ENCODE results near the gene RDH13.
"Not testable (repeated sequence)": the region's sequence is repeated elsewhere in the genome, so short reads cannot be mapped to it uniquely, and the experiment has no call there.

Gene RDH13, protein sequence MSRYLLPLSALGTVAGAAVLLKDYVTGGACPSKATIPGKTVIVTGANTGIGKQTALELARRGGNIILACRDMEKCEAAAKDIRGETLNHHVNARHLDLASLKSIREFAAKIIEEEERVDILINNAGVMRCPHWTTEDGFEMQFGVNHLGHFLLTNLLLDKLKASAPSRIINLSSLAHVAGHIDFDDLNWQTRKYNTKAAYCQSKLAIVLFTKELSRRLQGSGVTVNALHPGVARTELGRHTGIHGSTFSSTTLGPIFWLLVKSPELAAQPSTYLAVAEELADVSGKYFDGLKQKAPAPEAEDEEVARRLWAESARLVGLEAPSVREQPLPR

GRCh38 chr19:55062735-55063491 is at the start of gene RDH13:
Gene RDH13, minus strand, starts transcription at chr19:55063148. Its CDS starts 116 bp downstream, at chr19:55063032.
- H3K27ac Mint-ChIP-seq: peak within 1 kb of the TSS; percentile 67

GRCh38 chr19:55112246-55112776 is 49.4 kb upstream of the RDH13 start:
- H3K27me3 Mint-ChIP-seq: no peaks in the 10 kb centered on the region
- no peak overlapping the region for H3K4me3 Mint-ChIP-seq
- no peak overlapping the region for H3K27ac Mint-ChIP-seq
- H3K36me3 Mint-ChIP-seq (ENCODE audit: low read depth): peaks cover 24% of the 10 kb centered on the region
- no peaks in the 10 kb centered on the region for H3K9me3 Mint-ChIP-seq
- peaks cover 13% of the 10 kb centered on the region for H3K4me1 Mint-ChIP-seq (ENCODE audit: low read depth)

More at GRCh38 chr19:55062735-55063491, at the start of gene RDH13:
- peak within 1 kb of the TSS; percentile 88 for H3K4me3 Mint-ChIP-seq
- H3K36me3 Mint-ChIP-seq (ENCODE audit: low read depth): peaks cover 21% of the 10 kb centered on the region
- peaks cover 27% of the 10 kb centered on the region for H3K27me3 Mint-ChIP-seq
- H3K4me1 Mint-ChIP-seq (ENCODE audit: low read depth): peaks cover 10% of the 10 kb centered on the region
- H3K9me3 Mint-ChIP-seq: no peaks in the 10 kb centered on the region

GRCh38 chr19:55111238-55111831 is 48.4 kb upstream of the RDH13 start:
- no peaks in the 10 kb centered on the region for H3K27me3 Mint-ChIP-seq
- peaks cover 28% of the 10 kb centered on the region for H3K36me3 Mint-ChIP-seq (ENCODE audit: low read depth)
- no peak overlapping the region for H3K4me3 Mint-ChIP-seq
- H3K9me3 Mint-ChIP-seq: no peaks in the 10 kb centered on the region
- H3K4me1 Mint-ChIP-seq (ENCODE audit: low read depth): peaks cover 17% of the 10 kb centered on the region
- no peak overlapping the region for H3K27ac Mint-ChIP-seq

GRCh38 chr19:55109527-55110291 is 46.8 kb upstream of the RDH13 start:
- Mint-ChIP-seq H3K27ac (no peak overlapping the region), H3K27me3 (no peaks in the 10 kb centered on the region), H3K4me1 (ENCODE audit: low read depth) (peaks cover 4% of the 10 kb centered on the region), H3K36me3 (ENCODE audit: low read depth) (peaks cover 29% of the 10 kb centered on the region), H3K4me3 (no peak overlapping the region), H3K9me3 (no peaks in the 10 kb centered on the region)

DNA sequence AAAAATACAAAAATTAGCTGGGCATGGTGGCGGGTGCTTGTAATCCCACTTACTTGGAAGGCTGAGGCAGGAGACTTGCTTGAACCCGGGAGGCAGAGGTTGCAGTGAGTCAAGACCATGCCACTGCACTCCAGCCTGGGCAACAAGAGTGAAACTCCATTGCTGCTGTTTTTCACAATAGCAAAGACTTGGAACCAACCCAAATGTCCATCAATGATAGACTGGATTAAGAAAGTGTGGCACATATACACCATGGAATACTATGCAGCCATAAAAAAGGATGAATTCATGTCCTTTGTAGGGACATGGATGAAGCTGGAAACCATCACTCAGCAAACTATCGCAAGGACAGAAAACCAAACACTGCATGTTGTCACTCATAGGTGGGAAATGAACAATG is 44.3 kb upstream of the RDH13 start:
- H3K4me1 Mint-ChIP-seq (ENCODE audit: low read depth); H3K27ac Mint-ChIP-seq; H3K27me3 Mint-ChIP-seq; H3K9me3 Mint-ChIP-seq; H3K4me3 Mint-ChIP-seq: not testable (repeated sequence)
- peaks cover 41% of the 10 kb centered on the region for H3K36me3 Mint-ChIP-seq (ENCODE audit: low read depth)

DNA sequence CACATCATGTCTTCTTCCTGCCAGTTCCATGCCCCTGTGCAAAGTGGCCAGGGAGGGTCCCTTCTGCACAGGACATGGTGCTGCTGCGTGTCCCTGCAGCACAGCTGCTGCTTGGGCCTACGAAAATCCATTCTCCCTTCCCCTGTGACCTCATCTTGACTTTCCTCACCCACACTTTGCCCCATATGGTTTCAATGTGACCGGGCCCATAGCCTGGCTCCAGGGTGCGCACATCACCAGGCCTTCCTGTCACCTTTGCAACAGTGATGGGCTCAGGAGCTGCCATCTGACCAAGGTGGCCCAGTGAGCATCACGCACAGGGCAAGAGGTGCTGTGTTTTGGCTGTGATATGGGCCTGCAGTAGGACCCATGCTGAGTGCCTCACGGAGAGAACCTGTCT is 43.6 kb upstream of the RDH13 start:
- Mint-ChIP-seq H3K27me3 (no peaks in the 10 kb centered on the region), H3K9me3 (no peaks in the 10 kb centered on the region), H3K27ac (no peak overlapping the region), H3K4me1 (ENCODE audit: low read depth) (peaks cover 4% of the 10 kb centered on the region), H3K36me3 (ENCODE audit: low read depth) (peaks cover 45% of the 10 kb centered on the region), H3K4me3 (no peak overlapping the region)

DNA sequence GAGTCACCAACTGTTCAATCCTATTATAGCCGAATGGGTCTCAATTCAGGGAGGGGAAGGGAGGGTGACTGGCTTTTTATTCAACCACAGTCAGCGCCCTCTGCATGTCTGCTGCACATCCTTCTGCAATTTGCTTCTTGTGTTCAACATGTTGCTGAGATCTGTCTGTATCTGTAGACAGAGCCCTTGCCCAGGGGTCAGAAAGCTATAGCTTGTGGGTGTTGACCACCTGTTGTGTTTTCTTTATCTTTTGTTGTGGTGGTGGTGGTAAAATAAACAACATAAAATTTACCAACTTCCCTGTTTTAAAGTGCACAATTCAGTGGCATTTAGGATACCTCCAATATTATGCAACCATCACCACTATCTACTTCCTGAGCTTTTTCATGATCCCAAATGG is 42.3 kb upstream of the RDH13 start:
- H3K27me3 Mint-ChIP-seq: no peaks in the 10 kb centered on the region
- peaks cover 43% of the 10 kb centered on the region for H3K36me3 Mint-ChIP-seq (ENCODE audit: low read depth)
- H3K27ac Mint-ChIP-seq: no peak overlapping the region
- no peaks in the 10 kb centered on the region for H3K9me3 Mint-ChIP-seq
- H3K4me3 Mint-ChIP-seq: no peak overlapping the region
- H3K4me1 Mint-ChIP-seq (ENCODE audit: low read depth): peaks cover 4% of the 10 kb centered on the region

GRCh38 chr19:55103190-55103589 is 40.2 kb upstream of the RDH13 start:
- Mint-ChIP-seq H3K4me1 (ENCODE audit: low read depth) (peaks cover 4% of the 10 kb centered on the region), H3K4me3 (no peak overlapping the region), H3K9me3 (no peaks in the 10 kb centered on the region), H3K27me3 (no peaks in the 10 kb centered on the region), H3K36me3 (ENCODE audit: low read depth) (peaks cover 33% of the 10 kb centered on the region), H3K27ac (no peak overlapping the region)

DNA sequence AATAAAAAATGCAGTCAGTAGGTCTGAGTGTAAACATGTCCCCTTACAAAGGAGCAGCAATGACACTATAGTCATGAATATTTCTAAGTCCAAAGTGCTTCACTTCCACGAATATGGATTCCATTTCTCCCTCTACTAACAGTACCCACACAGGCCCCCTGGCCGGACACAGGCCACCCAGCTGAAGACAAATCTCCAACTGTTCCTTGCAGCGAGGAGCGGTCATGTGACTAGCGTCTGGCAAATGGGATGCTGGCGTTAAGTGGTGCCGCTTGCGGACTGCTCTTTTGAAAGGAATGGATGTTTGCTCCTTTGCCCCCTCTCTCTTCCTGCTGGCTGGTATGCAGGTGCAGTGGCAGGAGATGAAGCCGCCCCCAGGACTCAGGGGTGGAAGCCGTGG is 38.3 kb upstream of the RDH13 start:
- no peak overlapping the region for H3K27ac Mint-ChIP-seq
- no peak overlapping the region for H3K4me3 Mint-ChIP-seq
- H3K9me3 Mint-ChIP-seq: no peaks in the 10 kb centered on the region
- H3K27me3 Mint-ChIP-seq: no peaks in the 10 kb centered on the region
- no peaks in the 10 kb centered on the region for H3K4me1 Mint-ChIP-seq (ENCODE audit: low read depth)
- peaks cover 32% of the 10 kb centered on the region for H3K36me3 Mint-ChIP-seq (ENCODE audit: low read depth)

GRCh38 chr19:55099557-55100506 is 36.9 kb upstream of the RDH13 start:
- no peaks in the 10 kb centered on the region for H3K4me1 Mint-ChIP-seq (ENCODE audit: low read depth)
- no peak overlapping the region for H3K27ac Mint-ChIP-seq
- peaks cover 29% of the 10 kb centered on the region for H3K36me3 Mint-ChIP-seq (ENCODE audit: low read depth)
- no peak overlapping the region for H3K4me3 Mint-ChIP-seq
- H3K9me3 Mint-ChIP-seq: no peaks in the 10 kb centered on the region
- no peaks in the 10 kb centered on the region for H3K27me3 Mint-ChIP-seq

DNA sequence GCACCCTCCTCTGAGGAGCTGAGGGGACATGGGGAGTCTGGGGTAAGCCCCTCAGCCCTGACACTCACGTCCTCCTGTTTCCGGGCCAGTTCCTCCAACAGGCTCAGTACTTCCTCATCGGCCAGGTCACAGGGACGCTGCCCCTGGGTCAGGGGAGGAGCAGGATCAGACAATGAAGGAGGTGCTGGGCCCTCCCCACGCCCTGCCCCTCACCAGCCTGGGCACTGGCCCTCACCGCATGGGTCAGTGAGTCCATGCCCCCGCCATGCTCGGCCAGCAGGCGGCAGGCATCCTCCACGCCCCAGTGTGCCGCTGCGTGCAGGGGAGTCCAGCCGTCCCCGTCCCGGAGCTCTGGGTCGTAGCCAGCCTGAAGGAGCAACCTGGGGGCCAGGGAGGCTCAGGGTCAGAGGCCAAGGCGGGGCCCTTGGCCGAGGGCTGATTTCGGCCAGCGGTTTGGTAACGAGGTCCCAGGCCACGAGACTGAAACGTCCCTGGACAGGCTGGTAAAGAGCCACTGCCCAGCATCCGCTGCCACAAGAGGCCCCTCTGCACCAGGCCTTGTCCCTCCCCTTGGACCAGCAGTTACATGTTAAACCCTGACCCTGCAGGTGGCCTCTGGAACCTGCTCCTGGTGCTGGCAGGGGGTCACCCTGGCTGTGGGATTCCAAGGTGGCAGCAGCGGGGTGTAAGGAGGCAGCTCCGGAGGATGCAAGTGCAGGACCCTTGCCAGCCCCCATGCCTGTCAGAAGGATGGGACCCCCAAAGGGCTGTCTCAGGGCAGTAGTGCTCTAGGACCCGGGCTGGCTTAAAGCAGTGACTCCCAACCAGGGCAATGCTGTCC is 36.0 kb upstream of the RDH13 start:
- no peak overlapping the region for H3K27ac Mint-ChIP-seq
- no peak overlapping the region for H3K4me3 Mint-ChIP-seq
- peaks cover 33% of the 10 kb centered on the region for H3K36me3 Mint-ChIP-seq (ENCODE audit: low read depth)
- H3K9me3 Mint-ChIP-seq: no peaks in the 10 kb centered on the region
- no peaks in the 10 kb centered on the region for H3K27me3 Mint-ChIP-seq
- no peaks in the 10 kb centered on the region for H3K4me1 Mint-ChIP-seq (ENCODE audit: low read depth)

DNA sequence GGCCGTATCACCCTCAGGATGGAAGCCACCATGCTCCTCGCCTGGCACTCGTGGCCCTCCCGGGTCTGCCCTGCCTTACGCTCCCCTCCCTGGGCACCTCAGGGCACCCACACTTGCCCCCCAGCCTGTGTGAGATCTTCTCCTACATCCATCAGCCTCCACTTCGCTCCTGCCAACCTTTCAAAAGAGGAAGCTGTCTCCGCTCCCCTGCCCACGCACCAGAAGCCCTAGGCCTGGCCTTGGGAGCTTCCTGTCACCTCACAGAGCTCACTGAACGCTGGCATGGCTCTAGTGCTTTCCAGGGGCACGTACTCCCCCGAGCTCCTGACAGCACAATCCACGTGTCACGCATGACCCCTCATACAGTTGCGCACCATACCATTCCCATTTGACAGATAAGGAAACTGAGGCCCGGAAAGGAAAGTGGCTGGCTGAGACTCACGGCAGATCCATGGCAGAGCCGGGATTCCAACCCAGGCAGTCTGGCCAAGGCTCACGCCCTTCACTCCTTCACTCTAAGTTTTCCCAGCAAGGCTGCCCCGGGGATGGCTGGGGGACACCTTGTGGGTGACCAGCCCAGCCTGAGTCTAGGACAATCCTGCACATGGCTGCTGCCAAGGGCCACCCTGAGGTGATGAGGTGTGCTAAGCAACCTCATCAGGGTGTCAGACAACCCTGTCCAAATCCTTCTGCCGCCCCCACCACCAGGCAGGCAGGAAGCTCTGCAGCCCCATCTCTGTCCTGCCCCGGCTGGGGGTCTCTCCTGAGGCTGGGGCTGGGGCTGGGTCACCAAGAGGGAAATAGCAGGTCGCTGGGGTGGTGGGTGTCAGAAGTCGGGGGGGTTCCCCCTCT is 35.1 kb upstream of the RDH13 start:
- Mint-ChIP-seq H3K27me3 (no peaks in the 10 kb centered on the region), H3K9me3 (no peaks in the 10 kb centered on the region), H3K4me3 (no peak overlapping the region), H3K4me1 (ENCODE audit: low read depth) (no peaks in the 10 kb centered on the region), H3K27ac (no peak overlapping the region), H3K36me3 (ENCODE audit: low read depth) (peaks cover 28% of the 10 kb centered on the region)
